ENCODE data around the gene TSC1. TPM values are rescaled to one million over a fixed set of nuclear protein-coding genes. Genes with fewer than 3 reads are reported as not detected.

The TSC1 gene
- polyA plus RNA-seq, 2 of the 4 experiments (the other 2 are of a cell fraction): 15.2 to 37.9 TPM

DNA sequence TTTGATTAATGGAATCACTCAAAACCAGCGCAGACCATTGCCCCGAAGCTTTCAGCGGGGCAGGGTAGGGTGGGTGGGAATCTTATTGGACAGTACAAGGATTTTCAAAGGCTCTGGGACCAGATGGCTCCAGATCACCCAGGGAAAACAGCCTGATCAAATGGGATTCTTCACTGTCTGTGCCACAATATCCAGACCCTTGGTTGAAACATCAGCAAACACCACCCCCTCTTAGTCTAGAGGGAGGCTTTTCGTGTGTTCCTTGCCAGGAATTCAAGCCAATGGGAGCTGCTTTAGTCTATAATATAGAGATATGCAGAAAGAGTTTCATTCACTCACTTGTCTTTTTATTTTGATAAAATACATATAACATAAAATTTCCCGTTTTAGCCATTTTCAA is 35.7 kb upstream of the TSC1 start:
- peaks cover 8% of the 10 kb centered on the region; the same call in 1 of the 3 replicates for H3K4me1 ChIP-seq
- ChIA-PET CTCF (interaction anchor here (1.0 to 6.1 kb wide), 4 partner anchors 8 to 79 kb away, joined by 3 to 34 read pairs (median 17); no protein-coding TSS in a partner anchor), POLR2A (no interaction called here)
- no peak for DNase-seq (ENCODE audit: low read depth in 1 of 2, low spot score in 1 of 2)
- no peaks in the 10 kb centered on the region for H3K9me3 ChIP-seq
- H3K4me2 ChIP-seq: no peak overlapping the region
- H3K27ac ChIP-seq: no peak overlapping the region
- no peak for ATAC-seq
- 63% methylated on average over 4 of the region's 5 CpGs for WGBS (ENCODE audit: missing lambda C conversion rate)
- no peak for FAIRE-seq
- no peak overlapping the region for H3K4me3 ChIP-seq
- TF ChIP-seq, protein P1, sequence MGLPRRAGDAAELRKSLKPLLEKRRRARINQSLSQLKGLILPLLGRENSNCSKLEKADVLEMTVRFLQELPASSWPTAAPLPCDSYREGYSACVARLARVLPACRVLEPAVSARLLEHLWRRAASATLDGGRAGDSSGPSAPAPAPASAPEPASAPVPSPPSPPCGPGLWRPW (IDR thresholded peaks at IDR 0.05): no peak
- TF ChIP-seq, protein P2, sequence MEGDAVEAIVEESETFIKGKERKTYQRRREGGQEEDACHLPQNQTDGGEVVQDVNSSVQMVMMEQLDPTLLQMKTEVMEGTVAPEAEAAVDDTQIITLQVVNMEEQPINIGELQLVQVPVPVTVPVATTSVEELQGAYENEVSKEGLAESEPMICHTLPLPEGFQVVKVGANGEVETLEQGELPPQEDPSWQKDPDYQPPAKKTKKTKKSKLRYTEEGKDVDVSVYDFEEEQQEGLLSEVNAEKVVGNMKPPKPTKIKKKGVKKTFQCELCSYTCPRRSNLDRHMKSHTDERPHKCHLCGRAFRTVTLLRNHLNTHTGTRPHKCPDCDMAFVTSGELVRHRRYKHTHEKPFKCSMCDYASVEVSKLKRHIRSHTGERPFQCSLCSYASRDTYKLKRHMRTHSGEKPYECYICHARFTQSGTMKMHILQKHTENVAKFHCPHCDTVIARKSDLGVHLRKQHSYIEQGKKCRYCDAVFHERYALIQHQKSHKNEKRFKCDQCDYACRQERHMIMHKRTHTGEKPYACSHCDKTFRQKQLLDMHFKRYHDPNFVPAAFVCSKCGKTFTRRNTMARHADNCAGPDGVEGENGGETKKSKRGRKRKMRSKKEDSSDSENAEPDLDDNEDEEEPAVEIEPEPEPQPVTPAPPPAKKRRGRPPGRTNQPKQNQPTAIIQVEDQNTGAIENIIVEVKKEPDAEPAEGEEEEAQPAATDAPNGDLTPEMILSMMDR (IDR thresholded peaks at IDR 0.05): no peak
- TF ChIP-seq ESRRA (IDR thresholded peaks at IDR 0.05; ENCODE audit: borderline replicate concordance, low read length) (no peak), CEBPB (IDR thresholded peaks at IDR 0.05) (no peak), CBX2 (IDR thresholded peaks at IDR 0.05; ENCODE audit: borderline replicate concordance, low read depth) (no peak), HEYL (CRISPR knock-in tag; IDR thresholded peaks at IDR 0.05) (no peak), ZFP36 (IDR thresholded peaks at IDR 0.05; ENCODE audit: borderline replicate concordance, partially characterized antibody) (no peak), HDAC2 (IDR thresholded peaks at IDR 0.05) (no peak), FOXS1 (CRISPR knock-in tag; IDR thresholded peaks at IDR 0.05) (no peak), RAD21 (conservative IDR thresholded peaks at IDR 0.05 in 1 of 2, IDR thresholded peaks at IDR 0.05 in 1 of 2) (no peak)

DNA sequence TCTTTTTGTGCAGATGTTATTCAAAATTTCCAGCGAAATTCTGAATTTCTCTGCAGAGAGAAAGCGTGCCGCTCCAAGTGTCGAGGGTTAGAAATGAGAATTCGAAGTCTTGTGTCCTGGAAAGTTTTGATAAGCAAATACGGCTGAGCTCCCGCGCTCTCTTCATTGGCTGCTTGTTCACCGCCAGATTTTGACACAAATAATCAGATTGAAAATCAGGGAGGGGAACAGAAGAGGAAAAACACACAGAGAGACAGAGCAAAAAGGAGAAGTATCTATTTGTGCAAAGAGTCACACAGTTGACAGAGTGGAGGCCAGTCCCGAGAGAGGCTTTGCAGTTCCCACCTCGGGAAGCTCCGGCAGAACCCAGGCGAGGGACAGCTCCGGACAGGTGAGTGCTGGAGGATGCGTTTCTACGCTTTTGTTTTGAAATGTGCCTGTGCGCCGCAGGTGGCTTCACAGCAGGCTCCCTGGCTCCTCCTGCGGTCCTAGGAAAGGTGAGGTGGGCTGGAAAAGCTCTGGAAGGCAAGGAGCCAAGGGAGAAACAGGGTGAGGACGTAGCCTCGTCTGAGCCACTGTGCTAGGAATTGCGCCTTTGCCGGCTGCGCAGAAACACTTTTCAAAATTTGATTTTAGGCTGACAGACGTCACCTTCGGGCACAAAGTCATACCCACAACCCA is 34.2 kb upstream of the TSC1 start, which contains the start of gene GFI1B:
TSS of gene GFI1B (plus strand) at position 244 of the 681 bp plus-strand sequence. CDS start 7,985 bp downstream, outside the sequence.
- DNase-seq (ENCODE audit: low read depth in 1 of 2, low spot score in 1 of 2) (no peak), FAIRE-seq (no peak), ATAC-seq (no peak)
- ChIA-PET POLR2A (interaction anchor here (0.6 kb wide), 1 partner anchor 52 kb away, joined by 3 read pairs; no protein-coding TSS in a partner anchor), CTCF (interaction anchor here (0.6 to 5.4 kb wide), 13 partner anchors 9 to 825 kb away, joined by 3 to 40 read pairs (median 6); partner anchors contain the start of gene GTF3C5)
- Histone ChIP-seq H3K9me3 (no peaks in the 10 kb centered on the region), H3K4me3 (no peak within 1 kb of the TSS), H3K27ac (no peak within 1 kb of the TSS), H3K4me1 (peaks cover 8% of the 10 kb centered on the region; the same call in 1 of the 3 replicates), H3K4me2 (peak within 1 kb of the TSS; percentile 61)
- no peak for TF ChIP-seq POLR2AphosphoS2 (conservative IDR thresholded peaks at IDR 0.05; ENCODE audit: low read length)
- TF ChIP-seq CBX2 (IDR thresholded peaks at IDR 0.05; ENCODE audit: borderline replicate concordance, low read depth): no peak
- TF ChIP-seq CBX8 (IDR thresholded peaks at IDR 0.05): no peak
- no peak for TF ChIP-seq MAFK (IDR thresholded peaks at IDR 0.05; ENCODE audit: partially characterized antibody)
- no peak for TF ChIP-seq POLR2A (IDR thresholded peaks at IDR 0.05; ENCODE audit: low read length)
- TF ChIP-seq NFE2L2 (conservative IDR thresholded peaks at IDR 0.05; ENCODE audit: low read length): no peak
- TF ChIP-seq, protein P1 (IDR thresholded peaks at IDR 0.05): no peak
- TF ChIP-seq, protein P3, sequence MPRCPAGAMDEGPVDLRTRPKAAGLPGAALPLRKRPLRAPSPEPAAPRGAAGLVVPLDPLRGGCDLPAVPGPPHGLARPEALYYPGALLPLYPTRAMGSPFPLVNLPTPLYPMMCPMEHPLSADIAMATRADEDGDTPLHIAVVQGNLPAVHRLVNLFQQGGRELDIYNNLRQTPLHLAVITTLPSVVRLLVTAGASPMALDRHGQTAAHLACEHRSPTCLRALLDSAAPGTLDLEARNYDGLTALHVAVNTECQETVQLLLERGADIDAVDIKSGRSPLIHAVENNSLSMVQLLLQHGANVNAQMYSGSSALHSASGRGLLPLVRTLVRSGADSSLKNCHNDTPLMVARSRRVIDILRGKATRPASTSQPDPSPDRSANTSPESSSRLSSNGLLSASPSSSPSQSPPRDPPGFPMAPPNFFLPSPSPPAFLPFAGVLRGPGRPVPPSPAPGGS (IDR thresholded peaks at IDR 0.05): no peak
- TF ChIP-seq KDM5A (IDR thresholded peaks at IDR 0.05): no peak
- no peak for TF ChIP-seq FOXS1 (CRISPR knock-in tag; IDR thresholded peaks at IDR 0.05)
- TF ChIP-seq HOXB5 (CRISPR knock-in tag; IDR thresholded peaks at IDR 0.05): no peak
- TF ChIP-seq RAD21 (conservative IDR thresholded peaks at IDR 0.05 in 1 of 2, IDR thresholded peaks at IDR 0.05 in 1 of 2): no peak
- no peak for TF ChIP-seq JUNB (IDR thresholded peaks at IDR 0.05)
- TF ChIP-seq TP53 (CRISPR knock-in tag; IDR thresholded peaks at IDR 0.05): no peak
- TF ChIP-seq NPAS2 (CRISPR knock-in tag; IDR thresholded peaks at IDR 0.05; ENCODE audit: borderline replicate concordance): no peak
- TF ChIP-seq FOSL2 (IDR thresholded peaks at IDR 0.05): no peak
- TF ChIP-seq FOSL2 (CRISPR knock-in tag; IDR thresholded peaks at IDR 0.05): no peak
- WGBS (ENCODE audit: missing lambda C conversion rate): 56% methylated on average over 26 of the region's 26 CpGs
